NCI-H1930 (cell line): ENCODE results near the gene FOXD4L4.
"Not testable (repeated sequence)": the region's sequence is repeated elsewhere in the genome, so short reads cannot be mapped to it uniquely, and the experiment has no call there.

Source experiments
- DNase-seq, 2 experiments: peaks; one replicate each; lab custom pipeline; 2025; lab: John Stamatoyannopoulos, UW

Gene FOXD4L4

GRCh38 chr9:65737096-65737564 lies at the start of gene FOXD4L4:
FOXD4L4 (plus strand) TSS chr9:65737146; CDS start chr9:65737146, 0 bp downstream.
- not testable (repeated sequence) for DNase-seq

- not testable (repeated sequence) for DNase-seq
Measured at GRCh38 chr9:65703550-65703949, 33.4 kb upstream of the FOXD4L4 start.

- DNase-seq = not testable (repeated sequence)
Measured at GRCh38 chr9:65714445-65714844, 22.5 kb upstream of the FOXD4L4 start.

- not testable (repeated sequence) for DNase-seq
Measured at GRCh38 chr9:65738133-65738532, 1.2 kb downstream of the FOXD4L4 start.
